Ishikawa (cell line): ENCODE results near the gene MED6.

ENCODE experiments used
- CEBPB ChIP-seq: IDR thresholded peaks from 2 replicates; pipeline ENCODE4 v1.6.1; 2012
- CREB1 ChIP-seq: IDR thresholded peaks from 2 replicates; pipeline ENCODE4 v1.6.1; 2012; ENCODE audit warnings: low read depth
- EGR1 ChIP-seq: IDR thresholded peaks from 2 replicates; pipeline ENCODE4 v1.6.1; 2012
- EP300 ChIP-seq: IDR thresholded peaks from 2 replicates; pipeline ENCODE4 v1.6.1; 2012; ENCODE audit warnings: borderline replicate concordance
- FOXM1 ChIP-seq: IDR thresholded peaks from 2 replicates; pipeline ENCODE4 v1.6.1; 2012; ENCODE audit warnings: low read depth, borderline replicate concordance
- MAX ChIP-seq: IDR thresholded peaks from 2 replicates; pipeline ENCODE4 v1.6.1; 2012
- NFIC ChIP-seq: IDR thresholded peaks from 2 replicates; pipeline ENCODE4 v1.6.1; 2012
- RAD21 ChIP-seq: IDR thresholded peaks from 2 replicates; pipeline ENCODE4 v1.6.1; 2012; ENCODE audit warnings: low read depth
- REST ChIP-seq: IDR thresholded peaks from 2 replicates; pipeline ENCODE4 v1.6.1; 2012; ENCODE audit warnings: low read depth, mild to moderate bottlenecking
- TAF1 ChIP-seq: IDR thresholded peaks from 2 replicates; pipeline ENCODE4 v1.6.1; 2012; ENCODE audit warnings: low read depth, mild to moderate bottlenecking
- TCF12 ChIP-seq: IDR thresholded peaks from 2 replicates; pipeline ENCODE4 v1.6.1; 2012; ENCODE audit warnings: low read depth
- TEAD4 ChIP-seq: IDR thresholded peaks from 2 replicates; pipeline ENCODE4 v1.6.1; 2012
- USF1 ChIP-seq: IDR thresholded peaks from 2 replicates; pipeline ENCODE4 v1.6.1; 2012
- YY1 ChIP-seq: IDR thresholded peaks from 2 replicates; pipeline ENCODE4 v1.6.1; 2012; ENCODE audit warnings: low read depth
- ZBTB7A ChIP-seq: IDR thresholded peaks from 2 replicates; pipeline ENCODE4 v1.6.1; 2012; ENCODE audit warnings: low read depth

Gene MED6

GRCh38 chr14:70571139-70571538 lies 29.3 kb downstream of the MED6 start:
- TF ChIP-seq FOXM1 (no peak), MAX (no peak), YY1 (no peak), TCF12 (no peak), TAF1 (no peak), CEBPB (no peak), NFIC (no peak), USF1 (no peak), RAD21 (no peak), EGR1 (no peak), REST (no peak)

- TF ChIP-seq USF1 (no peak), RAD21 (peak; percentile 80)
These were observed 32.7 kb downstream of the MED6 start for GRCh38 chr14:70567791-70568190.

GRCh38 chr14:70563869-70564268 lies 36.6 kb downstream of the MED6 start:
- no peak for TF ChIP-seq NFIC
- no peak for TF ChIP-seq CEBPB
- no peak for TF ChIP-seq TEAD4
- no peak for TF ChIP-seq FOXM1
- TF ChIP-seq MAX, result no peak
- no peak for TF ChIP-seq ZBTB7A
- no peak for TF ChIP-seq EGR1

GRCh38 chr14:70563417-70563816 lies 37.0 kb downstream of the MED6 start:
- TF ChIP-seq USF1 (no peak), TAF1 (no peak), RAD21 (no peak)

- TF ChIP-seq NFIC, result no peak
- no peak for TF ChIP-seq RAD21
- no peak for TF ChIP-seq TCF12
- TF ChIP-seq TAF1, result no peak
- no peak for TF ChIP-seq EGR1
- no peak for TF ChIP-seq USF1
- TF ChIP-seq EP300, result no peak
- TF ChIP-seq YY1, result no peak
- TF ChIP-seq MAX, result no peak
- no peak for TF ChIP-seq TEAD4
- TF ChIP-seq CREB1, result no peak
- no peak for TF ChIP-seq ZBTB7A
- no peak for TF ChIP-seq FOXM1
- TF ChIP-seq CEBPB, result no peak
- no peak for TF ChIP-seq REST
These were observed 42.1 kb downstream of the MED6 start for GRCh38 chr14:70558356-70558755.

- TF ChIP-seq TCF12, result no peak
- no peak for TF ChIP-seq NFIC
- TF ChIP-seq CREB1, result no peak
- no peak for TF ChIP-seq EP300
These were observed 44.6 kb downstream of the MED6 start for GRCh38 chr14:70555890-70556289.
